Ishikawa (cell line): ENCODE results near the gene PCBP4.

Experiments
- CEBPB ChIP-seq: IDR thresholded peaks from 2 replicates; pipeline ENCODE4 v1.6.1; 2012
- CREB1 ChIP-seq: IDR thresholded peaks from 2 replicates; pipeline ENCODE4 v1.6.1; 2012; ENCODE audit warnings: low read depth
- EGR1 ChIP-seq: IDR thresholded peaks from 2 replicates; pipeline ENCODE4 v1.6.1; 2012
- EP300 ChIP-seq: IDR thresholded peaks from 2 replicates; pipeline ENCODE4 v1.6.1; 2012; ENCODE audit warnings: borderline replicate concordance
- FOXM1 ChIP-seq: IDR thresholded peaks from 2 replicates; pipeline ENCODE4 v1.6.1; 2012; ENCODE audit warnings: low read depth, borderline replicate concordance
- MAX ChIP-seq: IDR thresholded peaks from 2 replicates; pipeline ENCODE4 v1.6.1; 2012
- NFIC ChIP-seq: IDR thresholded peaks from 2 replicates; pipeline ENCODE4 v1.6.1; 2012
- RAD21 ChIP-seq: IDR thresholded peaks from 2 replicates; pipeline ENCODE4 v1.6.1; 2012; ENCODE audit warnings: low read depth
- REST ChIP-seq: IDR thresholded peaks from 2 replicates; pipeline ENCODE4 v1.6.1; 2012; ENCODE audit warnings: low read depth, mild to moderate bottlenecking
- TAF1 ChIP-seq: IDR thresholded peaks from 2 replicates; pipeline ENCODE4 v1.6.1; 2012; ENCODE audit warnings: low read depth, mild to moderate bottlenecking
- TCF12 ChIP-seq: IDR thresholded peaks from 2 replicates; pipeline ENCODE4 v1.6.1; 2012; ENCODE audit warnings: low read depth
- TEAD4 ChIP-seq: IDR thresholded peaks from 2 replicates; pipeline ENCODE4 v1.6.1; 2012
- USF1 ChIP-seq: IDR thresholded peaks from 2 replicates; pipeline ENCODE4 v1.6.1; 2012
- YY1 ChIP-seq: IDR thresholded peaks from 2 replicates; pipeline ENCODE4 v1.6.1; 2012; ENCODE audit warnings: low read depth
- ZBTB7A ChIP-seq: IDR thresholded peaks from 2 replicates; pipeline ENCODE4 v1.6.1; 2012; ENCODE audit warnings: low read depth

The PCBP4 gene

GRCh38 chr3:51933471-51934138 lies 33.6 kb downstream of the PCBP4 start:
- TF ChIP-seq RAD21 (no peak), REST (no peak), TEAD4 (no peak), CREB1 (no peak), EP300 (no peak), USF1 (no peak), CEBPB (no peak), NFIC (no peak), FOXM1 (no peak), EGR1 (no peak), TCF12 (no peak), MAX (no peak), ZBTB7A (no peak), TAF1 (no peak), YY1 (no peak)

GRCh38 chr3:51932471-51933370 lies 34.5 kb downstream of the PCBP4 start:
- no peak for TF ChIP-seq CREB1
- no peak for TF ChIP-seq RAD21
- no peak for TF ChIP-seq ZBTB7A
- TF ChIP-seq TAF1: no peak
- no peak for TF ChIP-seq REST
- no peak for TF ChIP-seq MAX
- no peak for TF ChIP-seq EP300
- no peak for TF ChIP-seq TCF12
- TF ChIP-seq EGR1: no peak
- TF ChIP-seq USF1: no peak
- no peak for TF ChIP-seq TEAD4
- no peak for TF ChIP-seq YY1
- no peak for TF ChIP-seq CEBPB
- TF ChIP-seq NFIC: no peak
- TF ChIP-seq FOXM1: no peak

- no peak for TF ChIP-seq TAF1
- TF ChIP-seq FOXM1: no peak
- TF ChIP-seq TCF12: no peak
- TF ChIP-seq EP300: no peak
- TF ChIP-seq EGR1: no peak
- TF ChIP-seq ZBTB7A: no peak
- TF ChIP-seq RAD21: no peak
Observed at GRCh38 chr3:51931756-51932155, 35.5 kb downstream of the PCBP4 start.

- no peak for TF ChIP-seq MAX
- TF ChIP-seq CREB1: no peak
- TF ChIP-seq TCF12: no peak
- TF ChIP-seq REST: no peak
- no peak for TF ChIP-seq TEAD4
- TF ChIP-seq USF1: no peak
- no peak for TF ChIP-seq ZBTB7A
- TF ChIP-seq EP300: no peak
- no peak for TF ChIP-seq EGR1
- no peak for TF ChIP-seq FOXM1
- no peak for TF ChIP-seq CEBPB
- no peak for TF ChIP-seq NFIC
- TF ChIP-seq TAF1: no peak
- TF ChIP-seq RAD21: no peak
- no peak for TF ChIP-seq YY1
Observed at GRCh38 chr3:51930439-51930838, 36.8 kb downstream of the PCBP4 start.
